DOHH2 (cell line): Measurements from ENCODE around the gene TLCD1.
"Not testable (repeated sequence)": the region's sequence is repeated elsewhere in the genome, so short reads cannot be mapped to it uniquely, and the experiment has no call there.

ENCODE experiments used
- CTCF ChIP-seq: fragments of 200-600 bp; sonication (generic); IDR thresholded peaks from one replicate; pipeline ENCODE4 v1.5.1; 2014; ENCODE audit warnings: antibody characterized with exemption, mild to moderate bottlenecking, low read depth, low read length; ENCODE audit not compliant: poor library complexity, severe bottlenecking
- EZH2phosphoT487 ChIP-seq: fragments of 200-600 bp; sonication (generic); IDR thresholded peaks from 2 replicates; pipeline ENCODE4 v1.6.1; 2017; ENCODE audit warnings: borderline replicate concordance, mild to moderate bottlenecking, antibody characterized with exemption, low read length, moderate library complexity, mixed read lengths

- not testable (repeated sequence) for TF ChIP-seq CTCF, EZH2phosphoT487
These were observed 5.1 kb downstream of the TLCD1 start for GRCh38 chr17:28720997-28721329.
